GM12864 (cell line): ENCODE measurements around the gene GRIN2A.

Source experiments
- DNase-seq: peaks from one replicate; pipeline ENCODE4 v3.0.0-alpha.2; 2011; ENCODE audit warnings: low read depth
- H3K4me3 ChIP-seq: 2 replicates; pipeline ENCODE4 v1.5.1; 2011; ENCODE audit warnings: mild to moderate bottlenecking, low read depth, low read length, control low read depth
- TF ChIP-seq, protein P1 (sequence below): IDR thresholded peaks from 2 replicates; pipeline ENCODE4 v1.5.1; 2011; ENCODE audit warnings: low read depth, mild to moderate bottlenecking, moderate library complexity, low read length, control low read depth, inconsistent platforms; ENCODE audit errors: missing control alignments

GRIN2A gene

DNA sequence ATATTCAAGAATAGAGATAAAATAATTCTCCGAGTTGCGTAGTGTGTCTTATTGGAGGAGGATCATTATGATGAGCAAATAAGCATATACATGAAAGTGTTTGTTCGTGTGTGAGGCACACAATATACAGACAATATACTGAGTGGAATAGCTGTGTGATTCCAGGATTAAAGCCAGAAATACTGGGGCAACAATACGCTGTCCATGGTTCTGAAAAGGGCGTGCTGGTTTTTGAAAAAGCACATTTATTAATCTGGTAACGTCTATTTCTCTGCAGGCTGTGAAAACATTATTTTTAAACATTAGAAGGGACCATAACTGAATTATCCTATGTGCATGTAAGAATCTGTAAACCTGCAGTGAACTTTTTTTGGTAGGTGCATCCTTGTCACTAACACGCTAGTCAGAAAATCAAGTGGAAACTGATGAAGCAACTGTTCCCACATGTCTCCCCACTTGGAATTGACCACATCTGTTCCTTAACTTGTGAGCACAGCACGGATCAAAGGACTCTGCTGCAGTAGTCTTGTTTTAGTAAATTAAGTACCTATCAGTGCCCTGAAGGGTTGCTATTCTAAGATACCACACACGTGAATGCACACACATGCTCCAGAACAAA is 346.0 kb downstream of the GRIN2A start:
- no peak overlapping the region for H3K4me3 ChIP-seq
- TF ChIP-seq, protein P1, sequence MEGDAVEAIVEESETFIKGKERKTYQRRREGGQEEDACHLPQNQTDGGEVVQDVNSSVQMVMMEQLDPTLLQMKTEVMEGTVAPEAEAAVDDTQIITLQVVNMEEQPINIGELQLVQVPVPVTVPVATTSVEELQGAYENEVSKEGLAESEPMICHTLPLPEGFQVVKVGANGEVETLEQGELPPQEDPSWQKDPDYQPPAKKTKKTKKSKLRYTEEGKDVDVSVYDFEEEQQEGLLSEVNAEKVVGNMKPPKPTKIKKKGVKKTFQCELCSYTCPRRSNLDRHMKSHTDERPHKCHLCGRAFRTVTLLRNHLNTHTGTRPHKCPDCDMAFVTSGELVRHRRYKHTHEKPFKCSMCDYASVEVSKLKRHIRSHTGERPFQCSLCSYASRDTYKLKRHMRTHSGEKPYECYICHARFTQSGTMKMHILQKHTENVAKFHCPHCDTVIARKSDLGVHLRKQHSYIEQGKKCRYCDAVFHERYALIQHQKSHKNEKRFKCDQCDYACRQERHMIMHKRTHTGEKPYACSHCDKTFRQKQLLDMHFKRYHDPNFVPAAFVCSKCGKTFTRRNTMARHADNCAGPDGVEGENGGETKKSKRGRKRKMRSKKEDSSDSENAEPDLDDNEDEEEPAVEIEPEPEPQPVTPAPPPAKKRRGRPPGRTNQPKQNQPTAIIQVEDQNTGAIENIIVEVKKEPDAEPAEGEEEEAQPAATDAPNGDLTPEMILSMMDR = no peak
- DNase-seq = no peak

DNA sequence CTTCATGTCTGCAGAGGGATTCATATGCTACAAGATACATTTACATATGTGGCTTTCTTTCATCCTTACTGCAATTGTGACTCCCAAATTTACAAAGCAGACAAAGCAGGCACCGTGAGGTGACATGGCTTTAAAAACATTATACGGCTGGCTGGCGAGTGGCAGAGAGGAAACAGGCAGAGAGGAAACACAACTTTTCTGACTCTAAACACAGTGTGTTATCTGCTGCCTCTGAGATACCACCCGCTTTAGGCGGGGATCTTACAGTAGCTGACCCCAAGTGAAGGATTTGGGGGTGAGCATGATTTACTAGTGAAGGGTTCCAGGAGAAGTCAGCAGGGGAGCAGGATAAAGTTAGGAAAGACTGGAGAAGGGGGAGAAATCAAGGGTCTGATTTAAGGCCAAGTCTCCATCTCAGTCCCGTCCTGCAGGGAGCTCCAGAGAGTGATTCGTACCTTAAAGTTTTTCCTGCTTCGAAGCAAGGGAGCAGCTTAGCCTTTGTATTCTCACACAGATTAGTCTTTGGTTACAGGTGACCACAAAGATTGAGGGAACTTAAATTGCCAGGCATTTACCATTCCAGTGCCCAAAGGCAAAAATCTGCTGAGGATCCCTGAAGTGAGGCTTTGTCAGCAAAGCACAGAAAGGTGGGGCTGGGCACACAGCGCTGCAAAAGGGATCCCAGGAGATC is 355.0 kb downstream of the GRIN2A start:
- DNase-seq = no peak
- H3K4me3 ChIP-seq = no peak overlapping the region
- TF ChIP-seq, protein P1 = no peak

DNA sequence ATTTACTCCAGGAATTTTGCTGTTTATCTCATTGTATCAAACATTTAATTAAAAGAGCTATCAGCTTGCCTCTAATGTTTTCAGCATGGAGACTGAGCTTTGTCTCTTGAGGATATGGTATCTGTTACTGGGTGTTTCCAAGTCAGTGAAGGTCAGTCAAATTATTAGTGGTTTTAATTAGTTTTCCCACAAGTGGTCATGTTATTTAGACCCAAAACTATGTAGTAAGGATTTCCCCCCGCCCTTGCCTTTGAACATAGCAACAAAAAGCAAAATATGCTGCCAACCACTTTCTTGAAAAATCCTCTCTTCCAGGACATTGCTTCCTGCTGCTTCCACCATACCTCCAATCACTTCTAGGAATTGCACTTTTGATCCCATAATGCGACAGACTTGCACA is 355.6 kb downstream of the GRIN2A start:
- no peak for DNase-seq
- TF ChIP-seq, protein P1 = no peak
- no peak overlapping the region for H3K4me3 ChIP-seq

DNA sequence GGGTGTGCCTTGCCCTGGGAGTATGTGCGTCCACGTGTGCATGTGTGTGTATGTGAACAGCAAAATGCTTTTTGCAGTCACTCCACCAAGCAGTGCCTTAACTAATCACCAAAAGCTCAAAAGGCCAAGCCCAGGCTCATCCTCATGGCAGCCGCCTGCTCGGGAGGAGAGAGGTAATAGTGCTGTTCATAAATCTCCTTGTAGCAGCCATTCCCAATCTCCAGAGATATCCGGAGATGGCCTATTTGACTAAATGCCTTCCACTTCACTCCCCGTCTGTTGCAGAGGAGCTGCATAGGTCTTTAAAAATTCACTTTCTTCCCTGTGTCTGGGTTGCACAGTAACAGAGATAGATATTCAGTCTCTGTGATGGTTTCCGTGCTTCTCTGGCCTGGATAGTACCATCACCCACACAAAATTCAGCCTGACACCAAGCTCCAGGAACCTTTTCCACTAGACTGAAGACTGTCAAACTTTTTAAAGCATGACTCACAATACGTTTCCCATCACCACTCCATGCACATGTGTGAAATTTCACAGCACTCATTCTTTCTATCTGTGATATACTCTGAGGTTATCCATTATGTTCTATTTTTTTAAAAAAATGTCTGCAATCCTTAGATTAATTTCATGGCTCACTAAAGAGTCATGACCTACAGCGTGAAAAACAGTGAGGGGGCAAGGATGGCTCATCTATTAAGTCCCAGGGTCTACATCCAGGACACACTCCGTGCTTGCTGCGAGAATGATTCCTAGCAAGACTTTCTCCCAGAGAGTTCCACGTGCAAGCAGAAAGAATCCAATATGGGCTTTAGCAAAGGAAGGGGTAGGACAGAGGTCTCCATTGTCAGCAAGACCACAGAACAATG is 357.8 kb downstream of the GRIN2A start:
- DNase-seq = no peak
- no peak overlapping the region for H3K4me3 ChIP-seq
- TF ChIP-seq, protein P1 = no peak

DNA sequence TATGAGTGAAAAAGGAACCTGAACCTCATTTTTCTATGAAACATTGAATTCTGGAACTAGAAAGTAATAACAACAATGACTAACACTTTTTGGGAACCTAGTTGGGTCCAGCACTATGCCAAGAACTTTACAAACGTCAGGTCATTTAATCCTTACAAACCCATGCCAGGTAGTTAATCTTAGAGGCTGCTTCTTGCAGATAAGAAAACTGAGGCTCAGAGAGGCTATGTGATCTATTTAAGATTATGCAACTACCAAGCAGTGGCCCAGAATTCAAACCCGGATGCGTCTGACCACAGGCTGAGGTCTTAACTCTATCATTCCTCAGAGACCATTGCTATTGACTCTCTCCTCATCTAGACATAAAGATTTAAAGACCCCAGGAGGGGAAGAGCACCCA is 358.7 kb downstream of the GRIN2A start:
- DNase-seq = no peak
- no peak overlapping the region for H3K4me3 ChIP-seq
- TF ChIP-seq, protein P1 = no peak

DNA sequence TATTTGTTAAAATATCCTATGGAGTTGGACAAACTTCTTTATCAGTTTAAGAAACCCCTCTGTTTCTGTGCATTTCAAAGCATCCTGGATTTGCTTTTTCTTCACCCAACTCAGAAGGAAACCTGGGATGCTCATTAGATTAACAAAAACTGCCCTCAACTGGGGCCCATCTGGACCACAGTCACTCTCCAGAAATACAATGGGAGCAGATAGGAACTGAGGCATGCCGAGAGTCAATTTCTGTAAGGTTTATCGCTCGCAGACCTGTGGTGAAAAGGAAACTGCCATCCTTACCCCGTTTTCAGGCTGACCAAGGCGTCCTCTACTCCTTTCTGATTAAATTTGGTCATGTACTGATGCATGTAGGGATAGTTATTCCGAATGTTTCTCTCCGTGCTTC is 360.3 kb downstream of the GRIN2A start:
- no peak for DNase-seq
- no peak overlapping the region for H3K4me3 ChIP-seq
- TF ChIP-seq, protein P1 = no peak
